B cell (primary cell): ENCODE results near the gene PYGL. TPM values are rescaled to one million over a fixed set of nuclear protein-coding genes. Genes with fewer than 3 reads are reported as not detected.
"Not testable (repeated sequence)": the region's sequence is repeated elsewhere in the genome, so short reads cannot be mapped to it uniquely, and the experiment has no call there.

Experiments used
- ATAC-seq: fragments of 200-7000 bp; cut with Tn5 transposase; one replicate; pipeline ENCODE4 v1.10.0; 2021; ENCODE audit warnings: low read depth, mild to moderate bottlenecking, moderate number of reproducible peaks, moderate library complexity
- CTCF ChIA-PET: fragments of 350-600 bp; sonication (Branson Sonifier 250); formaldehyde crosslinking; loops from one replicate; lab custom pipeline; 2021; ENCODE audit warnings: antibody characterized with exemption, inconsistent platforms; lab: Charles Lee
- POLR2A ChIA-PET: fragments of 350-600 bp; sonication (Branson Sonifier 250); formaldehyde crosslinking; loops from one replicate; lab custom pipeline; 2021; ENCODE audit warnings: antibody characterized with exemption; lab: Charles Lee
- DNase-seq: peaks from one replicate; pipeline ENCODE4 v3.0.0; 2013
- H2AFZ ChIP-seq: 2 replicates; pipeline ENCODE4 v1.6.1; 2012; ENCODE audit warnings: mild to moderate bottlenecking, low read depth, low read length; ENCODE audit not compliant: insufficient read depth, poor library complexity, severe bottlenecking
- H3K27ac ChIP-seq, 2 donors: 1 replicate in 1 of 2; 2 replicates in 1 of 2; pipeline ENCODE4 v1.5.1; 2012 to 2013; ENCODE audit warnings: low read length in 2 of 2, mild to moderate bottlenecking in 2 of 2, moderate library complexity in 1 of 2
- H3K27me3 ChIP-seq, 4 experiments: fragments of 200-600 bp in 1 of 4; sonication (generic) in 1 of 4; replicated peaks in 1 of 4; 1 replicate in 2 of 4; 2 replicates in 2 of 4; pipeline versions ENCODE4 v1.6.1 to v1.7.0; 2013 to 2016; ENCODE audit warnings: low read length in 3 of 4, mild to moderate bottlenecking in 2 of 4, mixed read lengths in 1 of 4, moderate library complexity in 1 of 4; ENCODE audit not compliant: insufficient read depth in 4 of 4, control insufficient read depth in 3 of 4; ENCODE audit errors: control extremely low read depth in 1 of 4
- H3K36me3 ChIP-seq, 2 experiments: replicated peaks in 1 of 2; 1 replicate in 1 of 2; 2 replicates in 1 of 2; pipeline versions ENCODE4 v1.6.1 to v1.7.1; 2013; ENCODE audit warnings: low read length in 1 of 2; ENCODE audit not compliant: insufficient read depth in 2 of 2, control insufficient read depth in 1 of 2; ENCODE audit errors: control extremely low read depth in 1 of 2, extremely low read depth in 1 of 2
- H3K4me1 ChIP-seq, 2 donors: fragments of 200-600 bp in 1 of 2; sonication (generic) in 1 of 2; 1 replicate in 1 of 2; 2 replicates in 1 of 2; pipeline versions ENCODE4 v1.5.1 to v1.6.1; 2013 to 2017; ENCODE audit warnings: low read length in 2 of 2; ENCODE audit not compliant: control insufficient read depth in 2 of 2, insufficient read depth in 2 of 2
- H3K4me2 ChIP-seq: replicated peaks from 2 replicates; pipeline ENCODE3; 2012; ENCODE audit warnings: mild to moderate bottlenecking, low read depth, low read length; ENCODE audit not compliant: poor library complexity, severe bottlenecking
- H3K4me3 ChIP-seq, 5 experiments: fragments of 200-600 bp in 1 of 5; sonication (generic) in 1 of 5; 1 replicate in 3 of 5; 2 replicates in 2 of 5; pipeline versions ENCODE4 v1.5.1 to v1.7.0; 2011 to 2016; ENCODE audit warnings: low read length in 4 of 5, mild to moderate bottlenecking in 4 of 5, low read depth in 2 of 5, control low read depth in 1 of 5, moderate library complexity in 1 of 5; ENCODE audit not compliant: insufficient read depth in 1 of 5; ENCODE audit errors: control extremely low read depth in 1 of 5, extremely low read depth in 1 of 5
- H3K79me2 ChIP-seq: fragments of 200-600 bp; sonication (generic); one replicate; pipeline ENCODE4 v1.6.0; 2016; ENCODE audit warnings: low read length; ENCODE audit not compliant: control insufficient read depth, insufficient read depth
- H3K9ac ChIP-seq: fragments of 200-600 bp; sonication (generic); 2 replicates; pipeline ENCODE4 v1.6.1; 2017; ENCODE audit warnings: mild to moderate bottlenecking, low read length, moderate library complexity
- H3K9me3 ChIP-seq, 3 donors: one replicate each; pipeline versions ENCODE4 v1.6.1 to v1.7.1; 2013; ENCODE audit warnings: low read length in 2 of 3; ENCODE audit not compliant: control insufficient read depth in 2 of 3, insufficient read depth in 1 of 3; ENCODE audit errors: control extremely low read depth in 1 of 3
- H4K20me1 ChIP-seq: 2 replicates; pipeline ENCODE4 v1.6.0; 2012; ENCODE audit warnings: mild to moderate bottlenecking, low read length; ENCODE audit not compliant: insufficient read depth, control insufficient read depth, poor library complexity, severe bottlenecking
- H3K27ac Mint-ChIP-seq: one replicate; pipeline ENCODE4 v1.8.0; 2021; ENCODE audit warnings: mixed read lengths
- H3K27me3 Mint-ChIP-seq: one replicate; pipeline ENCODE4 v1.8.0; 2021; ENCODE audit warnings: mixed read lengths
- H3K4me1 Mint-ChIP-seq: one replicate; pipeline ENCODE4 v1.8.0; 2021; ENCODE audit warnings: mixed read lengths
- H3K4me3 Mint-ChIP-seq: one replicate; pipeline ENCODE4 v1.8.0; 2021; ENCODE audit warnings: mixed read lengths
- H3K9me3 Mint-ChIP-seq: one replicate; pipeline ENCODE4 v1.8.0; 2022; ENCODE audit warnings: mixed read lengths; ENCODE audit not compliant: insufficient read depth
- CTCF ChIP-seq: fragments of 200-600 bp; IDR thresholded peaks from one replicate; pipeline ENCODE4 v1.8.0; 2022; ENCODE audit warnings: antibody characterized with exemption, mild to moderate bottlenecking
- EZH2 ChIP-seq: IDR thresholded peaks from 2 replicates; pipeline ENCODE4 v1.6.1; 2012; ENCODE audit warnings: borderline replicate concordance, low read depth, mild to moderate bottlenecking, moderate library complexity, low read length; ENCODE audit not compliant: insufficient read depth, poor library complexity, severe bottlenecking
- WGBS: methylation state at CpG from one replicate; pipeline ENCODE4 v1.1.5; 2013; ENCODE audit warnings: missing lambda C conversion rate; ENCODE audit not compliant: insufficient coverage; 5-methylcytosine and 5-hydroxymethylcytosine counted together
- intact Hi-C: fragments of 100-400 bp; cut with micrococcal nuclease; formaldehyde crosslinking; loops from one replicate; pipeline ENCODE4 v1.10.0; 2022
- polyA plus RNA-seq: library from polyadenylated mRNA; depleted of rRNA; stranded (reverse); fragments of >200 nt; gene quantifications from 2 replicates; pipeline ENCODE4 v1.2.3, GENCODE V29; 2012
- total RNA-seq, 2 donors: library from RNA; stranded (reverse); fragments of 120-200 nt in 1 of 2; gene quantifications; 1 replicate in 1 of 2; 2 replicates in 1 of 2; pipeline versions ENCODE4 v1.2.3 to v1.2.4, GENCODE V29; 2013 to 2022

PYGL gene
- total and polyA plus RNA-seq, 2 donors (not counting 1 experiment from before 2014, with no cell fraction given) = 0.60 to 0.64 TPM

- H3K27ac ChIP-seq, H4K20me1 ChIP-seq, H3K4me1 ChIP-seq, H3K4me3 Mint-ChIP-seq, H3K27ac Mint-ChIP-seq, H3K79me2 ChIP-seq, H3K36me3 ChIP-seq, H3K9me3 Mint-ChIP-seq, intact Hi-C loops, H3K4me2 ChIP-seq, DNase-seq, H3K27me3 ChIP-seq, ATAC-seq, CTCF ChIA-PET, POLR2A ChIA-PET, H2AFZ ChIP-seq, H3K9ac ChIP-seq, H3K4me3 ChIP-seq, H3K9me3 ChIP-seq: not testable (repeated sequence)
- no CpG with 5 or more reads among the region's 1 CpG for WGBS
- peaks cover 20% of the 10 kb centered on the region for H3K27me3 Mint-ChIP-seq
- H3K4me1 Mint-ChIP-seq = peaks cover 11% of the 10 kb centered on the region
These were observed 47.3 kb downstream of the PYGL start for GRCh38 chr14:50897005-50897404.

- H3K27ac ChIP-seq, H3K4me2 ChIP-seq, H3K9me3 Mint-ChIP-seq, H3K4me1 ChIP-seq, H3K36me3 ChIP-seq, DNase-seq, H3K4me3 Mint-ChIP-seq, H3K9me3 ChIP-seq, ATAC-seq, H3K4me1 Mint-ChIP-seq, H2AFZ ChIP-seq, H3K27me3 ChIP-seq, H3K27ac Mint-ChIP-seq, POLR2A ChIA-PET, H4K20me1 ChIP-seq, H3K4me3 ChIP-seq, H3K9ac ChIP-seq, CTCF ChIA-PET, intact Hi-C loops, H3K79me2 ChIP-seq: not testable (repeated sequence)
- WGBS = no CpG with 5 or more reads among the region's 7 CpGs
- H3K27me3 Mint-ChIP-seq = peaks cover 20% of the 10 kb centered on the region
These were observed 47.9 kb downstream of the PYGL start for GRCh38 chr14:50896421-50896820.

GRCh38 chr14:50892255-50892654 is 52.0 kb downstream of the PYGL start:
- H2AFZ ChIP-seq = no peak overlapping the region
- CTCF ChIA-PET = no interaction called here
- no peaks in the 10 kb centered on the region for H3K9me3 ChIP-seq
- ATAC-seq = no peak
- H3K4me1 Mint-ChIP-seq = no peaks in the 10 kb centered on the region
- H4K20me1 ChIP-seq = no peaks in the 10 kb centered on the region
- H3K79me2 ChIP-seq = no peaks in the 10 kb centered on the region
- no peak overlapping the region for H3K27ac Mint-ChIP-seq
- POLR2A ChIA-PET = no interaction called here
- TF ChIP-seq EZH2 = no peak
- no peak for TF ChIP-seq CTCF
- no peak overlapping the region for H3K9ac ChIP-seq
- no peaks in the 10 kb centered on the region for H3K4me1 ChIP-seq
- H3K27ac ChIP-seq = no peak overlapping the region
- H3K9me3 Mint-ChIP-seq = no peaks in the 10 kb centered on the region
- H3K27me3 ChIP-seq = no peaks in the 10 kb centered on the region
- H3K4me2 ChIP-seq = no peak overlapping the region
- no peak overlapping the region for H3K4me3 ChIP-seq
- no peaks in the 10 kb centered on the region for H3K36me3 ChIP-seq
- WGBS = 56% methylated on average over 1 of the region's 5 CpGs
- intact Hi-C loops = no loop called here
- no peak overlapping the region for H3K4me3 Mint-ChIP-seq
- DNase-seq = no peak
- peaks cover 11% of the 10 kb centered on the region for H3K27me3 Mint-ChIP-seq
